ENCODE data around the gene MS4A15.

The MS4A15 gene

GRCh38 chr11:60790726-60791125, 34.1 kb downstream of the MS4A15 start:
- TF ChIP-seq SNAI2 (CRISPR knock-in tag; IDR thresholded peaks at IDR 0.05) (no peak), ZFP30 (CRISPR knock-in tag; IDR thresholded peaks at IDR 0.05) (no peak), ARNTL (CRISPR knock-in tag; IDR thresholded peaks at IDR 0.05; ENCODE audit: borderline replicate concordance, low read depth) (no peak), CREB5 (CRISPR knock-in tag; IDR thresholded peaks at IDR 0.05; ENCODE audit: low read depth) (no peak), ZFP3 (CRISPR knock-in tag; IDR thresholded peaks at IDR 0.05) (no peak), RARB (CRISPR knock-in tag; IDR thresholded peaks at IDR 0.05) (no peak), TOX (CRISPR knock-in tag; IDR thresholded peaks at IDR 0.05; ENCODE audit: borderline replicate concordance) (no peak), BACH2 (CRISPR knock-in tag; IDR thresholded peaks at IDR 0.05; ENCODE audit: borderline replicate concordance) (no peak), CSDC2 (CRISPR knock-in tag; IDR thresholded peaks at IDR 0.05) (no peak), ISL1 (CRISPR knock-in tag; IDR thresholded peaks at IDR 0.05) (no peak), ESRRG (CRISPR knock-in tag; IDR thresholded peaks at IDR 0.05) (no peak), POU6F1 (CRISPR knock-in tag; IDR thresholded peaks at IDR 0.05; ENCODE audit: borderline replicate concordance, low read depth) (no peak)
- ATAC-seq, result no peak

- TF ChIP-seq BACH2 (CRISPR knock-in tag; IDR thresholded peaks at IDR 0.05; ENCODE audit: borderline replicate concordance) (no peak), RARB (CRISPR knock-in tag; IDR thresholded peaks at IDR 0.05) (no peak), TOX (CRISPR knock-in tag; IDR thresholded peaks at IDR 0.05; ENCODE audit: borderline replicate concordance) (no peak), ZFP3 (CRISPR knock-in tag; IDR thresholded peaks at IDR 0.05) (no peak), OSR1 (CRISPR knock-in tag; IDR thresholded peaks at IDR 0.05) (no peak), ZNF565 (CRISPR knock-in tag; conservative IDR thresholded peaks at IDR 0.05; ENCODE audit: low read depth) (no peak), CREB5 (CRISPR knock-in tag; IDR thresholded peaks at IDR 0.05; ENCODE audit: low read depth) (no peak), ZNF70 (CRISPR knock-in tag; IDR thresholded peaks at IDR 0.05) (no peak), ZNF8 (CRISPR knock-in tag; IDR thresholded peaks at IDR 0.05) (no peak), ARNTL (CRISPR knock-in tag; IDR thresholded peaks at IDR 0.05; ENCODE audit: borderline replicate concordance, low read depth) (no peak), PATZ1 (CRISPR knock-in tag; IDR thresholded peaks at IDR 0.05; ENCODE audit: borderline replicate concordance) (no peak)
- ATAC-seq, result no peak
Observed at GRCh38 chr11:60791153-60791933, 34.7 kb downstream of the MS4A15 start.

- no peak for ATAC-seq
- TF ChIP-seq ZFP3 (CRISPR knock-in tag; IDR thresholded peaks at IDR 0.05) (no peak), TOX (CRISPR knock-in tag; IDR thresholded peaks at IDR 0.05; ENCODE audit: borderline replicate concordance) (no peak), TSHZ2 (CRISPR knock-in tag; IDR thresholded peaks at IDR 0.05) (no peak), ZNF8 (CRISPR knock-in tag; IDR thresholded peaks at IDR 0.05) (no peak), GLIS3 (CRISPR knock-in tag; IDR thresholded peaks at IDR 0.05) (no peak), POU6F1 (CRISPR knock-in tag; IDR thresholded peaks at IDR 0.05; ENCODE audit: borderline replicate concordance, low read depth) (no peak), CREB5 (CRISPR knock-in tag; IDR thresholded peaks at IDR 0.05; ENCODE audit: low read depth) (no peak)
Observed at GRCh38 chr11:60792521-60792920, 35.9 kb downstream of the MS4A15 start.
